Progenitor cell of endocrine pancreas (in vitro differentiated cells): Measurements from ENCODE around the gene SOX3. TPM values are rescaled to one million over a fixed set of nuclear protein-coding genes. Genes with fewer than 3 reads are reported as not detected.

Experiments
- DNase-seq: peaks from one replicate; pipeline ENCODE4 v3.0.0; 2021; ENCODE audit warnings: low spot score; ENCODE audit not compliant: unreplicated experiment
- H3K27ac Mint-ChIP-seq: 2 replicates; pipeline ENCODE4 v1.8.0; 2021; ENCODE audit warnings: mild to moderate bottlenecking, moderate library complexity, mixed read lengths
- H3K27me3 Mint-ChIP-seq: 2 replicates; pipeline ENCODE4 v1.8.0; 2021; ENCODE audit warnings: mixed read lengths
- H3K36me3 Mint-ChIP-seq: 2 replicates; pipeline ENCODE4 v1.8.0; 2022; ENCODE audit warnings: mixed read lengths; ENCODE audit not compliant: insufficient read depth
- H3K4me1 Mint-ChIP-seq: 2 replicates; pipeline ENCODE4 v1.8.0; 2021; ENCODE audit warnings: low read depth, mixed read lengths
- H3K4me3 Mint-ChIP-seq: 2 replicates; pipeline ENCODE4 v1.8.0; 2021; ENCODE audit warnings: low read depth, mild to moderate bottlenecking, moderate library complexity, mixed read lengths
- H3K9me3 Mint-ChIP-seq: 2 replicates; pipeline ENCODE4 v1.8.0; 2021; ENCODE audit warnings: low read depth, mixed read lengths
- total RNA-seq: library from RNA; stranded (reverse); gene quantifications from 2 replicates; pipeline ENCODE4 v1.2.1, GENCODE V29; 2021
- TF ChIP-seq, protein P1 (sequence below): fragments of 200-600 bp; sonication (generic); IDR thresholded peaks from one replicate; pipeline ENCODE4 v1.5.0; 2021; ENCODE audit warnings: antibody characterized with exemption, mild to moderate bottlenecking; ENCODE audit not compliant: unreplicated experiment

Gene SOX3
- total RNA-seq, 1 donor from 2014 or later: 24.3 TPM

- Mint-ChIP-seq H3K9me3 (no peaks in the 10 kb centered on the region), H3K4me1 (peaks cover 29% of the 10 kb centered on the region), H3K27me3 (peaks cover 87% of the 10 kb centered on the region), H3K36me3 (no peaks in the 10 kb centered on the region), H3K27ac (no peak overlapping the region), H3K4me3 (no peak overlapping the region)
- no peak for DNase-seq
- TF ChIP-seq, protein P1, sequence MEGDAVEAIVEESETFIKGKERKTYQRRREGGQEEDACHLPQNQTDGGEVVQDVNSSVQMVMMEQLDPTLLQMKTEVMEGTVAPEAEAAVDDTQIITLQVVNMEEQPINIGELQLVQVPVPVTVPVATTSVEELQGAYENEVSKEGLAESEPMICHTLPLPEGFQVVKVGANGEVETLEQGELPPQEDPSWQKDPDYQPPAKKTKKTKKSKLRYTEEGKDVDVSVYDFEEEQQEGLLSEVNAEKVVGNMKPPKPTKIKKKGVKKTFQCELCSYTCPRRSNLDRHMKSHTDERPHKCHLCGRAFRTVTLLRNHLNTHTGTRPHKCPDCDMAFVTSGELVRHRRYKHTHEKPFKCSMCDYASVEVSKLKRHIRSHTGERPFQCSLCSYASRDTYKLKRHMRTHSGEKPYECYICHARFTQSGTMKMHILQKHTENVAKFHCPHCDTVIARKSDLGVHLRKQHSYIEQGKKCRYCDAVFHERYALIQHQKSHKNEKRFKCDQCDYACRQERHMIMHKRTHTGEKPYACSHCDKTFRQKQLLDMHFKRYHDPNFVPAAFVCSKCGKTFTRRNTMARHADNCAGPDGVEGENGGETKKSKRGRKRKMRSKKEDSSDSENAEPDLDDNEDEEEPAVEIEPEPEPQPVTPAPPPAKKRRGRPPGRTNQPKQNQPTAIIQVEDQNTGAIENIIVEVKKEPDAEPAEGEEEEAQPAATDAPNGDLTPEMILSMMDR: no peak
Observed at GRCh38 chrX:140508958-140509357, 4.1 kb upstream of the SOX3 start.

DNA sequence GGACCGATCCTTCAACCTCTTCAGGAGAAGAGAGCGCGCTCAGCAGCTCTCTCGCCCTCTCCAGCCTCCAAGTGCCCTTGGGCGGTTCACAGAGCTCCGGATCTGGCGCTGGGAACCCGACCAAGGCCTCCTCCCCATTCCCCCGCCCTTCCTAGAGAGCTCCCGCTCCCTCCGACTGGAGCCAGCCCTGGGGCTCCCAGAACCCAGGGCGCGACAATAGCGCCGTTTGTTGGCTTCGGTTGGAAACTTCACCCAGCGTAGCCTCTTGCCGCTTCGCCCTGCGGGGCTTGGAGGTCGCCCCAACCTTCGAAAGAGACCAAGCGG lies 3.1 kb upstream of the SOX3 start:
- Mint-ChIP-seq H3K4me1 (peaks cover 32% of the 10 kb centered on the region), H3K27ac (no peak overlapping the region), H3K9me3 (no peaks in the 10 kb centered on the region), H3K4me3 (peak overlapping the region; percentile 75), H3K36me3 (no peaks in the 10 kb centered on the region), H3K27me3 (peaks cover 82% of the 10 kb centered on the region)
- TF ChIP-seq, protein P1: peak; percentile 79
- peak; percentile 67 for DNase-seq

DNA sequence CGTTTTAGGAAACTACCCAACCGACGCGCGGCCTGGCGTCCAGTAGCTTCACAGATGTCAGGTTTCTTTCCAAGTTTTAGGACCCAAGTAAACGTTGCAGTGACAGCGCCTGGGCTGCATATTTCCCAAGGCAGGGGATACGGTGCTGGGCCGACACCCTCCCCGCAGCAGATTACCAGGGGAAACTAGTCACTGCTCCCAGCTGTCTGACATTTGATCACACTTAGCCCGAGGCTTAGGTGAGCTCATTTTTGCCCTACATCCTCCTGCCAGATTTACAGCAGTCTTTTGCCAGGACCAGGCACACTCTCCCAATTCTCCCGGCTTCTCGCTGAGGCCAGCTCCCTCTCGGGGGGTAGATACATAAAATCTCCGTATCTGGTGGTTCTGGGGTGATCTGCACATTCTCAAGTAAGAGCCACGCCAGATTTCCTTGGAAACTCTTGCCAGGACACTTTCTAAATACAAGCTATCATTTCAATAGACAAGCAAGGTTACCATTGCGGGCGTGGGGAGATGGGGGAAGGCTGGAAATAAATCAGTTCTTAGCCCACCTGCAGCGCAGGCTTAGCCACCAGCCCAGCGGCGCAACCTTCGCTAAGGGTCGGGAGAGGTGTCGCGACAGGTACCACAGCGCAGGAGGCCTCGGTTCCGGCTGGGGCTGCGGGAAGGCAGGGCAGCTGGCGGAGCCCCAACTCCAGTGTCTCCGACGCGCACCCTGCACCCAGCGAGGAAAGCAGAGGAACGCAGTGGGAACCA lies 2.5 kb upstream of the SOX3 start:
- H3K27ac Mint-ChIP-seq: peak overlapping the region; percentile 47
- no peak for DNase-seq
- no peaks in the 10 kb centered on the region for H3K9me3 Mint-ChIP-seq
- TF ChIP-seq, protein P1: no peak
- H3K4me1 Mint-ChIP-seq: peaks cover 36% of the 10 kb centered on the region
- H3K27me3 Mint-ChIP-seq: peaks cover 82% of the 10 kb centered on the region
- peak overlapping the region; percentile 75 for H3K4me3 Mint-ChIP-seq
- no peaks in the 10 kb centered on the region for H3K36me3 Mint-ChIP-seq

DNA sequence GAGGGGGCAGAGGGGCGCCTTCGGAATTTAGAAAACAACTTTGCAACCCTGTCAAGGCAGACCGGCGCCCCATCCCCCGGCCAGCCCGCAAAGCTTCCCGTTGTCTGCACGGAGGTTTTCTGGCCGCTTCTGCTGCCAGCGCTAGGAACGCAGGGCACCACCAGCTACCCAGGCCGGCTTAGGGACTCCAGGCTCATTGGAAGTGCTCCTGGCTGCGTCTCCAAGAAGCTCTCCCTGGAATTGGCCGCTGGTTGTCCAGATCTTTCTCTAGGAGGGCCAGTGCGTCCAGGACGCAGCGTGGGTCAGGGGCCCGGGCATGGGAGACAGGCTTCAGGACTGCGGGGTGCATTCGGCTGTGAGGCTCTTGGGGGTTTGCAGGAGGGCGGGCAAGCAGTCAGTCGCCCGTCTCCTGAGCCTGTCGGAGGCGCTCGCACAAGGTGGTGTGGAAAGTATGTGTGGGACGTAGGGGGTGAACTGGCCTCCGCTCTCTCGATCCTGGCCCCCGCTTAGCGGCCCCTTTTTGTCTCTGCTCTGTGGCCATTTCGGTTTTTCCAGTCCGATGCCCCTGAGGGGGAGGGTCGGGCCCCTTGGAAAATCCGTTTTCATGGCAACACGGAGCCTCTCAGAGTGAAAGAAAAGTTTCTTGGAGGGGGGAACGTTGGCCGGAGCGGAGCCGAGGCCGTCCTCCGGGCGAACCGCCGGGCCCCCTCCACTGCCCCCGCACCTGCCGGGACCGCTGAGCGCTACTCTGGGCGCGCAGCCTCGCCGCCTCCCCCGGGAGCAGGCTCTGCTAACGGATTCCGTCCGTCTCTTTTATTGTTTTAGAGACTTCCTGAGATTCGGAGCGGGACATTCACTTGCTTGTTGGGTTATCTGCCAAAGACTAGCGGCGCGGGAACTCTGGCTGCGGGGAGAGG lies 810 bp upstream of the SOX3 start:
- Mint-ChIP-seq H3K9me3 (no peaks in the 10 kb centered on the region), H3K4me3 (peak overlapping the region; percentile 75), H3K36me3 (no peaks in the 10 kb centered on the region), H3K27ac (no peak overlapping the region), H3K27me3 (peaks cover 80% of the 10 kb centered on the region), H3K4me1 (peaks cover 40% of the 10 kb centered on the region)
- TF ChIP-seq, protein P1: no peak
- no peak for DNase-seq

- peak; percentile 58 for DNase-seq
- TF ChIP-seq, protein P1: peak; percentile 48
- H3K4me1 Mint-ChIP-seq: peaks cover 28% of the 10 kb centered on the region
- peak overlapping the region; percentile 78 for H3K4me3 Mint-ChIP-seq
- no peaks in the 10 kb centered on the region for H3K9me3 Mint-ChIP-seq
- H3K27me3 Mint-ChIP-seq: peaks cover 80% of the 10 kb centered on the region
- H3K36me3 Mint-ChIP-seq: no peaks in the 10 kb centered on the region
- H3K27ac Mint-ChIP-seq: no peak overlapping the region
Observed at GRCh38 chrX:140503714-140504351, 1.0 kb downstream of the SOX3 start.
